Stomach (tissue), 9 donors: ENCODE results near the gene ENTPD8. TPM values are rescaled to one million over a fixed set of nuclear protein-coding genes. Genes with fewer than 3 reads are reported as not detected.

Source experiments
- DNase-seq, 2 donors: peaks; one replicate each; pipeline versions ENCODE4 v3.0.0 to v3.0.0-alpha.2; 2013 to 2019
- H3K27ac ChIP-seq, 5 donors: fragments of 200-600 bp in 4 of 5; sonication (generic) in 4 of 5; one replicate each; pipeline ENCODE4 v1.5.1; 2013 to 2019; ENCODE audit warnings: mild to moderate bottlenecking in 1 of 5, moderate library complexity in 1 of 5
- H3K27me3 ChIP-seq, 3 donors: fragments of 200-600 bp; sonication (generic); one replicate each; pipeline ENCODE4 v1.5.1; 2017 to 2019; ENCODE audit warnings: mixed run types in 1 of 3
- H3K36me3 ChIP-seq, 4 donors: fragments of 200-600 bp; sonication (generic); 1 replicate in 3 of 4; 2 replicates in 1 of 4; pipeline ENCODE4 v1.5.1; 2016 to 2019
- H3K4me1 ChIP-seq, 4 donors: fragments of 200-600 bp; sonication (generic); one replicate each; pipeline ENCODE4 v1.5.1; 2016 to 2019
- H3K4me3 ChIP-seq, 4 donors: fragments of 200-600 bp; sonication (generic) in 3 of 4; one replicate each; pipeline ENCODE4 v1.5.1; 2016 to 2019; ENCODE audit warnings: mild to moderate bottlenecking in 1 of 4
- H3K9me3 ChIP-seq, 4 donors: fragments of 200-600 bp; sonication (generic); one replicate each; pipeline ENCODE4 v1.5.1; 2016 to 2019
- EP300 ChIP-seq: sonication (generic); formaldehyde crosslinking; IDR thresholded peaks from one replicate; pipeline ENCODE4 v1.6.1; 2017; ENCODE audit warnings: antibody characterized with exemption
- POLR2A ChIP-seq, 4 donors: fragments of 450-650 bp; IDR thresholded peaks; one replicate each; pipeline ENCODE4 v1.6.1; 2016; ENCODE audit warnings: antibody characterized with exemption in 4 of 4, control low read depth in 2 of 4, mild to moderate bottlenecking in 1 of 4, moderate library complexity in 1 of 4
- POLR2AphosphoS5 ChIP-seq, 3 donors: sonication (generic); formaldehyde crosslinking; IDR thresholded peaks; one replicate each; pipeline ENCODE4 v1.6.1; 2016; ENCODE audit warnings: antibody characterized with exemption in 3 of 3
- WGBS, 5 donors: extraction: QIAGEN DNeasy Blood & Tissue Kit in 3 of 5; methylation state at CpG; one replicate each; pipeline versions ENCODE4 v1.1.5 to v1.1.7; 2013 to 2018; 5-methylcytosine and 5-hydroxymethylcytosine counted together
- intact Hi-C: fragments of 100-400 bp; cut with DNase I; formaldehyde crosslinking; loops from one replicate; pipeline ENCODE4 v1.15.1; 2023; ENCODE audit warnings: low total_unique reads
- polyA plus RNA-seq, 3 donors: library from polyadenylated mRNA; stranded (reverse); fragments of 200-250 nt; gene quantifications; one replicate each; pipeline ENCODE4 v1.2.3, GENCODE V29; 2013
- total RNA-seq, 5 donors: library from RNA; depleted of rRNA; stranded (reverse); fragments of >200 nt; gene quantifications; one replicate each; pipeline versions ENCODE4 v1.1.0 to v1.2.3, GENCODE V29; 2014 to 2016
- TF ChIP-seq, protein P1 (sequence below), 7 experiments: fragments of 450-650 bp in 4 of 7; fragments of 200-600 bp in 3 of 7; sonication (generic) in 3 of 7; IDR thresholded peaks; one replicate each; pipeline ENCODE4 v1.5.1; 2016 to 2019; ENCODE audit warnings: antibody characterized with exemption in 7 of 7, control low read depth in 2 of 7, mild to moderate bottlenecking in 1 of 7
- donor health status: healthy with polysubstance abuse.
- donor health status: Bipolar disorder and iron deficiency.
- donor health status: healthy.

ENTPD8 gene
- total and polyA plus RNA-seq, 8 donors: 0.89 to 37.9 (median 6.8) TPM

DNA sequence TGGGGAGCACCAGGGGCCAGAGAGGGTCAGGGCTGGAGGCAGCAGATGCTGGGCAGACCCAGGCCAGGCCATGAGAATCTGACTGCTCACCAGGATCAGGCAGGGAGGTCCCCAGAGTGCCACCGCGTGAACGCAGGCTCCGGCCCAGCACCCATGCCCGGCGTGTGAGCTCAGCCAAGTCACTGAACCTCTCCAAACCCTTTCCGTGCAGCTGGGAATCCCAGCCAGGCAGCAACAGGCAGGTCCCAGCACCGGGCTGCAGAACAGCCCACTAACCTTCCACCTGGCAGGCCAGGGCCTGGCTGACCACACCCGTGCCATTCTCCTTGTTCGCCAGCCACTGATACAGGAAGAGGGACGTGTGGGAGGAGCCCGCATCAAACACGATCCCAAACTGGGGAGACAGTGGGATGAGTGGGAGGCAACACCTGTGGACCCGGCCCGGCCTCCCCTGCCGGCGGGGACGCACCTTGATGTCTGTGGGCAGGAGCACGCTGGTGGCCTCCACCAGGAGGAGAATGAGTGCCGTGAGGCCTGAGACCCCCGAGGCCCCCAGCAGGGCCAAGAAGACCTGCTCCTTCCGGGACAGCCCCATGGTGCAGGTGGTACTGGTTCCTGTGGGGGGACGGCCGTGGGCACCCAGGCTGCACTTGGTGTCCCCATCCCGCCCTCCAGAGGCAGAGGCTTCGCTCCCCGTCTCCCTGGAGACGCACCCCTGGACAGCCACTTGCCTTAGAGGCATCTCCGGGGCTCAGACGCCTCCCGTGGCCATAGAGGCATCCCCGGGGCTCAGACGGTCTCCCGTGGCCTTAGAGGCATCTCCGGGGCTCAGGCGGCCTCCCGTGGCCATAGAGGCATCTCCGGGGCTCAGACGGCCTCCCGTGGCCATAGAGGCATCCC lies 3.2 kb downstream of the ENTPD8 start:
- Histone ChIP-seq H3K9me3 (peaks cover 0 to 4% (median 0%) of the 10 kb centered on the region in 4 donors), H3K27ac (peak overlapping the region; percentile 59 to 85 (median 80)), H3K4me1 (peaks cover 33 to 62% (median 53%) of the 10 kb centered on the region in 4 donors), H3K36me3 (peaks cover 0 to 3% (median 0%) of the 10 kb centered on the region in 4 donors), H3K4me3 (no peak overlapping the region), H3K27me3 (peaks cover 0 to 61% (median 3%) of the 10 kb centered on the region in 3 donors)
- peak in 1 of 2 donors; percentile 61 for DNase-seq
- WGBS, 5 donors: 56 to 76% (median 65%) methylated on average over 30 to 40 of the region's 40 CpGs
- intact Hi-C loops: no loop called here
- TF ChIP-seq POLR2A (IDR thresholded peaks at IDR 0.05) (no peak), POLR2AphosphoS5 (IDR thresholded peaks at IDR 0.05) (peak in 2 of 3 donors; percentile 4 to 8)

DNA sequence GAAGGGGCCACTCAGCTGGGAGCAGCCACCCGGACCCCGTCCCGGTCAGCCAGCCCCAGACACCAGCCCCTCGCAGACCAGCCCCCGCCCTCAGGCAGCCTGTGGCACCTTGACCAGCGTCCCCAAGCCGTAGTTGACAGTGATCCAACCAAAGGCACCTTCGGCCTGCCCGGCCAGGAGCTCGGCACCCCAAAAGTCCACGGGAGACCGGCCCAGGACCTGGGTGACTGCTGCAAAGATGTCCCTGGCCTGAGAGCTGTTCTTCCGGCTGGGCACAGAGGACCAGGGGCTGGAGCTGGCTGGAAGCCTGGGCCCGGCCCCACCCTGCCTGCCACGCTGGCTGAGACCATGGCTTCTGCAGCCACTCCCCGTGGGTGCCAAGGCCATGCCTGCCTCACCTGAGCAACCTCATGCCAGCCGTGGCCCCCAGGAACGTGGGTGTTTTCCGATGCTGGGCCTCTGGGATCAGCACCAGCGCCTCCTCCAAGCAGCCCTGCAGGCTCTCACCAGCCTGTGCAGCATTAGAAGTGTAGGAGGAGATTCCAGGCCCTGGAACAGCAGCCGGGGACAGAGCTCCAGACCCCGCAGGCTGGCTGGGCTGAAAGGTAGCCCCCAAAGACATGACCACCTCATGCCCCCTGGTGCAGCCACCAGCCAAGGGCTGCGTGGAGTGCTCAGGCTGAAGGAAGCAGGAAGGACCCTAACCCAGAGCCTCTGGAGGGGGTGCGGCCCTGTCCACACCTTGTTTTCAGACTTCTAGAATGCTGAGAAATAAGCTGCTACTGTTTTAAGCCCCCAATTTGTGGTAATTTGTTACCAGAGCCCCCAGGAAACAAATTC lies 4.2 kb downstream of the ENTPD8 start:
- intact Hi-C loops: no loop called here
- peaks cover 0 to 52% (median 3%) of the 10 kb centered on the region in 3 donors for H3K27me3 ChIP-seq
- peaks cover 0 to 3% (median 0%) of the 10 kb centered on the region in 4 donors for H3K36me3 ChIP-seq
- no peak for TF ChIP-seq POLR2AphosphoS5 (IDR thresholded peaks at IDR 0.05)
- TF ChIP-seq, protein P1, sequence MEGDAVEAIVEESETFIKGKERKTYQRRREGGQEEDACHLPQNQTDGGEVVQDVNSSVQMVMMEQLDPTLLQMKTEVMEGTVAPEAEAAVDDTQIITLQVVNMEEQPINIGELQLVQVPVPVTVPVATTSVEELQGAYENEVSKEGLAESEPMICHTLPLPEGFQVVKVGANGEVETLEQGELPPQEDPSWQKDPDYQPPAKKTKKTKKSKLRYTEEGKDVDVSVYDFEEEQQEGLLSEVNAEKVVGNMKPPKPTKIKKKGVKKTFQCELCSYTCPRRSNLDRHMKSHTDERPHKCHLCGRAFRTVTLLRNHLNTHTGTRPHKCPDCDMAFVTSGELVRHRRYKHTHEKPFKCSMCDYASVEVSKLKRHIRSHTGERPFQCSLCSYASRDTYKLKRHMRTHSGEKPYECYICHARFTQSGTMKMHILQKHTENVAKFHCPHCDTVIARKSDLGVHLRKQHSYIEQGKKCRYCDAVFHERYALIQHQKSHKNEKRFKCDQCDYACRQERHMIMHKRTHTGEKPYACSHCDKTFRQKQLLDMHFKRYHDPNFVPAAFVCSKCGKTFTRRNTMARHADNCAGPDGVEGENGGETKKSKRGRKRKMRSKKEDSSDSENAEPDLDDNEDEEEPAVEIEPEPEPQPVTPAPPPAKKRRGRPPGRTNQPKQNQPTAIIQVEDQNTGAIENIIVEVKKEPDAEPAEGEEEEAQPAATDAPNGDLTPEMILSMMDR (IDR thresholded peaks at IDR 0.05): no peak
- TF ChIP-seq POLR2A (IDR thresholded peaks at IDR 0.05): no peak
- peaks cover 0 to under 1% (median 0%) of the 10 kb centered on the region in 4 donors for H3K9me3 ChIP-seq
- peak; percentile 32 to 69 for DNase-seq
- H3K27ac ChIP-seq: peak overlapping the region; percentile 59 to 85 (median 80)
- peaks cover 33 to 62% (median 52%) of the 10 kb centered on the region in 4 donors for H3K4me1 ChIP-seq
- H3K4me3 ChIP-seq: peak overlapping the region in 2 of 4 donors; percentile 28
- WGBS, 5 donors: 33 to 63% (median 56%) methylated on average over 18 to 24 of the region's 24 CpGs

DNA sequence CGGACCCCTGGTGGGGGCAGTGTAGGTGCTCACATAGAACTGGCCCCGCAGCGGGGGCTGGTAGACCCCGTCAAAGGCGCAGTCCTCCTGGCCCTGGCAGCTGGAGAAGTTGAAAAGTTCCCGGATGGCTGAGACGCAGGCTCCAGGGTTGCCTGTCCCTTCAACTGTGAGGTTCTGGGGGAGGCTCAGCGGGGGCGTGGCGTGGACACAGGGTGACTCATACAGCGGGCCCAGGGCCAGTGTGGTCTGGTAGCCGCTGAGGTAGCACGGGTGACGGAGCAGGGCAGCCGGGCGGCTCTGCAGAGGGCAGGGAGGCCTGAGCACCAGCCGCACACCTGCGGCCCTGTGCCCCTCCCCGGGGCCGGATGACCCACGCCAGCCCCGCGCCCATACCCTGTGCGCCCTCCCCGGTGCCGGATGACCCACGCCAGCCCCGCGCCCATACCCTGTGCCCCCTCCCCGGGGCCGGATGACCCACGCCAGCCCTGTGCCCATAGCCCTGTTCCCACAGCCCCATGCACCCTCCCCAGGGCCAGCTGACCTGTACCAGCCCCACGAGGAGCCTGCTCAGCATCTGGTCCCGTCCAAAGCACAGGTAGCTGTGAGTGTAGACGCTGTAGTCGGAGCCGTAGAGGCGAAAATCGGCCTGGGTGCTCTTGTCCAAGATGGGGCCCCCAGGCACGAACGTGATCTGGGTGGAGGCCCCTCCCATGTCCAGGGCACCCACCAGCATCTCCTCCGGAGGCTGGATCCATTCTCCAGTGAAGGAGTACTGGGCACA lies 5.0 kb downstream of the ENTPD8 start:
- 26 to 45% (median 35%) methylated on average over 16 to 42 of the region's 42 CpGs for WGBS, 5 donors
- H3K9me3 ChIP-seq: no peaks in the 10 kb centered on the region
- peak overlapping the region in 3 of 4 donors; percentile 21 to 28 (median 28) for H3K4me3 ChIP-seq
- peak; percentile 88 to 96 for DNase-seq
- H3K27ac ChIP-seq: peak overlapping the region; percentile 59 to 85 (median 80)
- intact Hi-C loops: no loop called here
- peaks cover 0 to 44% (median 0%) of the 10 kb centered on the region in 3 donors for H3K27me3 ChIP-seq
- TF ChIP-seq POLR2A (IDR thresholded peaks at IDR 0.05): peak in 1 of 4 donors; percentile 23
- no peak for TF ChIP-seq EP300
- TF ChIP-seq POLR2AphosphoS5 (IDR thresholded peaks at IDR 0.05): peak in 2 of 3 donors; percentile 87
- peaks cover 27 to 53% (median 44%) of the 10 kb centered on the region in 4 donors for H3K4me1 ChIP-seq
- peaks cover 0 to 3% (median 0%) of the 10 kb centered on the region in 4 donors for H3K36me3 ChIP-seq

DNA sequence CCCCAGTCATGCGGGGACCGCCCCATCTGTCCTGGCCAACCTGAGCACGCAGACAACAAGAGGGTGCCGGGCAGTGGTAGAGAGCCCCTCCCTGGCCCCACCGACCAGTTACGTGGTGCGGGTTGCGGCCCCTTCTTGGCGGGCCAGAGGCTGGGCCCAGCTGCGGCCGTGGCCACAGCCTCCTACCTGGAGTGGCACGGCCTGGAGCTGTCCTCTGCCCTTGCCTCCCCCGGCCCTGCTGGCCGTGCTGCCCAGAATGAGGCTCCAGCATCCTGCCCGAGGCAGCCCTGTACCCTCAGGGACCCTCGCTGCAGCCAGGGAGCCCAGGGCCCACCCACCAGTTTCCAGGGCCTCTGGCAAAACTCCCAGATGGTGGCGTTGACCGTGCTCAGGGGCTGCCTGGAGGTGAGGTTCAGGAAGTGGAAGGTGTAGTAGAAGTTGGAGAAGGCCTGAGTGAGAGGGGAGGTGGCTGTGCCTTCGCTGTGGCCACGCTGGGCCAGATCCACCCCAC lies 5.7 kb downstream of the ENTPD8 start:
- DNase-seq: no peak
- peak overlapping the region; percentile 59 to 85 (median 80) for H3K27ac ChIP-seq
- intact Hi-C loops: no loop called here
- H3K9me3 ChIP-seq: no peaks in the 10 kb centered on the region
- peaks cover 29 to 55% (median 46%) of the 10 kb centered on the region in 4 donors for H3K4me1 ChIP-seq
- no peak for TF ChIP-seq POLR2AphosphoS5 (IDR thresholded peaks at IDR 0.05)
- TF ChIP-seq EP300: no peak
- TF ChIP-seq, protein P1 (IDR thresholded peaks at IDR 0.05): no peak
- TF ChIP-seq POLR2A (IDR thresholded peaks at IDR 0.05): no peak
- peaks cover 0 to 42% (median 0%) of the 10 kb centered on the region in 3 donors for H3K27me3 ChIP-seq
- H3K36me3 ChIP-seq: peaks cover 0 to 3% (median 0%) of the 10 kb centered on the region in 4 donors
- H3K4me3 ChIP-seq: peak overlapping the region in 1 of 4 donors; percentile 28
- WGBS, 5 donors: 57 to 73% (median 60%) methylated on average over 19 to 20 of the region's 20 CpGs
